Ovary (tissue), 9 donors: ENCODE measurements around the gene C9orf57. TPM values are rescaled to one million over a fixed set of nuclear protein-coding genes. Genes with fewer than 3 reads are reported as not detected.

Experiments
- DNase-seq, 5 donors: peaks; one replicate each; pipeline ENCODE4 v3.0.0-alpha.2; 2019 to 2020
- H3K27ac ChIP-seq, 2 donors: fragments of 200-600 bp; one replicate each; pipeline versions ENCODE4 v1.5.1 to v1.8.0; 2019 to 2022
- H3K27me3 ChIP-seq: fragments of 200-600 bp; one replicate; pipeline ENCODE4 v1.8.0; 2022
- H3K36me3 ChIP-seq: fragments of 200-600 bp; sonication (generic); one replicate; pipeline ENCODE4 v1.5.1; 2019
- H3K4me1 ChIP-seq: one replicate; pipeline ENCODE4 v1.8.1; 2013; ENCODE audit warnings: mild to moderate bottlenecking, moderate library complexity; ENCODE audit not compliant: insufficient read depth
- H3K4me3 ChIP-seq: fragments of 200-600 bp; sonication (generic); one replicate; pipeline ENCODE4 v1.5.1; 2017
- H3K9me3 ChIP-seq, 2 donors: fragments of 200-600 bp in 1 of 2; sonication (generic) in 1 of 2; one replicate each; pipeline versions ENCODE4 v1.5.1 to v1.8.1; 2013 to 2019; ENCODE audit warnings: mild to moderate bottlenecking in 1 of 2, moderate library complexity in 1 of 2
- CTCF ChIP-seq, 3 donors: fragments of 450-650 bp in 2 of 3; fragments of 200-600 bp in 1 of 3; IDR thresholded peaks; one replicate each; pipeline versions ENCODE4 v1.5.1 to v1.8.0; 2016 to 2022; ENCODE audit warnings: antibody characterized with exemption in 3 of 3, mild to moderate bottlenecking in 1 of 3
- EP300 ChIP-seq: sonication (generic); formaldehyde crosslinking; IDR thresholded peaks from one replicate; pipeline ENCODE4 v1.6.1; 2017; ENCODE audit warnings: antibody characterized with exemption
- POLR2A ChIP-seq: fragments of 450-650 bp; IDR thresholded peaks from one replicate; pipeline ENCODE4 v1.6.1; 2017; ENCODE audit warnings: antibody characterized with exemption, mild to moderate bottlenecking, moderate library complexity
- WGBS, 3 donors: extraction: QIAGEN DNeasy Blood & Tissue Kit in 1 of 3; methylation state at CpG; one replicate each; pipeline versions ENCODE4 v1.1.5 to v1.1.7; 2013 to 2017; 5-methylcytosine and 5-hydroxymethylcytosine counted together
- intact Hi-C, 4 donors: fragments of 100-400 bp; cut with DNase I; formaldehyde crosslinking; loops; one replicate each; pipeline versions ENCODE4 v1.11.0 to v1.15.1; 2022 to 2023
- polyA plus RNA-seq, 2 donors: library from polyadenylated mRNA; stranded (reverse); fragments of 200-250 nt in 1 of 2; fragments of 350-450 nt in 1 of 2; fragmentation: Illumina TruSeq in 1 of 2; extraction: RNeasy Lipid Tissue Mini Kit (QIAGEN cat#74804) in 1 of 2; gene quantifications; one replicate each; pipeline ENCODE4 v1.2.3, GENCODE V29; 2013 to 2014
- total RNA-seq, 7 donors: library from RNA; depleted of rRNA in 2 of 7; stranded (reverse); fragments of >200 nt in 2 of 7; fragmentation: NEBNext Ultra II Directional in 3 of 7; extraction: Animal tissue kit (Norgen Biotek cat#: 25700) in 3 of 7; gene quantifications; one replicate each; pipeline versions ENCODE4 v1.1.0 to v1.2.4, GENCODE V29; 2016 to 2023
- donor health status: DM: no; HTN: no; CAD: no; lungs with moderate emphysema.
- donor health status: DM: no; HTN: no; CAD: no.
- donor health status: Bipolar disorder and iron deficiency.
- donor health status: DM: yes; HTN: yes; CAD: no.
- donor health status: DM: no; HTN: no; CAD: no.
- donor health status: DM: yes; HTN: yes; CAD: no.

Gene C9orf57
- total and polyA plus RNA-seq, 9 donors = not detected

- intact Hi-C loops = loop anchor here in 1 of 4 donors (10.0 kb wide), 1 partner anchor 221 kb away; no protein-coding TSS in a partner anchor
- no peaks in the 10 kb centered on the region for H3K9me3 ChIP-seq
- TF ChIP-seq CTCF (IDR thresholded peaks at IDR 0.05) (no peak), POLR2A (no peak), EP300 (no peak)
Measured at GRCh38 chr9:72025906-72026305, 34.5 kb downstream of the C9orf57 start.

GRCh38 chr9:72023596-72023995 lies 36.8 kb downstream of the C9orf57 start:
- intact Hi-C loops = loop anchor here in 1 of 4 donors (10.0 kb wide), 1 partner anchor 219 kb away; no protein-coding TSS in a partner anchor
- no peak overlapping the region for H3K27ac ChIP-seq
- WGBS, 3 donors = 81 to 93% (median 92%) methylated on average over 4 of the region's 4 CpGs
- no peaks in the 10 kb centered on the region for H3K27me3 ChIP-seq
- no peaks in the 10 kb centered on the region for H3K36me3 ChIP-seq
- TF ChIP-seq EP300 (no peak), CTCF (IDR thresholded peaks at IDR 0.05) (no peak), POLR2A (no peak)
- H3K4me1 ChIP-seq = no peaks in the 10 kb centered on the region
- no peak for DNase-seq
- no peak overlapping the region for H3K4me3 ChIP-seq
- H3K9me3 ChIP-seq = no peaks in the 10 kb centered on the region

More at GRCh38 chr9:72025906-72026305, 34.5 kb downstream of the C9orf57 start:
- Histone ChIP-seq H3K4me3 (no peak overlapping the region), H3K36me3 (no peaks in the 10 kb centered on the region), H3K4me1 (no peaks in the 10 kb centered on the region), H3K27ac (no peak overlapping the region), H3K27me3 (no peaks in the 10 kb centered on the region)
- 43 to 59% (median 54%) methylated on average over 3 of the region's 3 CpGs for WGBS, 3 donors
- no peak for DNase-seq

GRCh38 chr9:72022841-72023240 lies 37.6 kb downstream of the C9orf57 start:
- TF ChIP-seq EP300 (no peak), POLR2A (no peak), CTCF (IDR thresholded peaks at IDR 0.05) (no peak)
- Histone ChIP-seq H3K4me3 (no peak overlapping the region), H3K9me3 (no peaks in the 10 kb centered on the region), H3K27me3 (no peaks in the 10 kb centered on the region), H3K36me3 (no peaks in the 10 kb centered on the region), H3K27ac (no peak overlapping the region), H3K4me1 (no peaks in the 10 kb centered on the region)
- DNase-seq = no peak
- intact Hi-C loops = loop anchor here in 1 of 4 donors (10.0 kb wide), 1 partner anchor 218 kb away; no protein-coding TSS in a partner anchor
- WGBS, 3 donors = 73 to 80% (median 80%) methylated on average over 3 of the region's 3 CpGs

- Histone ChIP-seq H3K4me1 (no peaks in the 10 kb centered on the region), H3K4me3 (no peak overlapping the region), H3K27me3 (no peaks in the 10 kb centered on the region), H3K9me3 (no peaks in the 10 kb centered on the region), H3K27ac (no peak overlapping the region), H3K36me3 (no peaks in the 10 kb centered on the region)
- intact Hi-C loops = loop anchor here in 1 of 4 donors (10.0 kb wide), 1 partner anchor 199 kb away; no protein-coding TSS in a partner anchor
- TF ChIP-seq POLR2A (no peak), EP300 (no peak), CTCF (IDR thresholded peaks at IDR 0.05) (no peak)
- DNase-seq = no peak
- 0 to 55% (median 39%) methylated on average over 1 of the region's 1 CpG for WGBS, 3 donors
Measured at GRCh38 chr9:72013292-72013760, 47.1 kb downstream of the C9orf57 start.
